HCT116 (cell line): ENCODE measurements around the gene ARHGEF10L. TPM values are rescaled to one million over a fixed set of nuclear protein-coding genes. Genes with fewer than 3 reads are reported as not detected.

ENCODE experiments used
- ATAC-seq: fragments of 200-7000 bp; cut with Tn5 transposase; 2 replicates; pipeline ENCODE4 v1.9.1; 2020; ENCODE audit warnings: mild to moderate bottlenecking, moderate library complexity
- BruUV-seq: library from RNA; stranded (reverse); fragments of 400-500 nt; replicated peaks from 2 replicates; lab custom pipeline; 2021; lab: Mats Ljungman, UMichigan
- CTCF ChIA-PET: fragments of 300-600 bp; sonication (Branson Sonifier 250); formaldehyde crosslinking; loops from one replicate; lab custom pipeline; 2021; ENCODE audit warnings: antibody characterized with exemption; lab: Charles Lee
- POLR2A ChIA-PET: fragments of 300-600, 350-600 bp; sonication (Branson Sonifier 250); formaldehyde crosslinking; loops from one replicate; lab custom pipeline; 2021; ENCODE audit warnings: antibody characterized with exemption; lab: Charles Lee
- RAD21 ChIA-PET, 2 experiments: fragments of 300-600 bp; sonication (Branson Sonifier 250); formaldehyde crosslinking; loops; one replicate each; lab custom pipeline; 2023; ENCODE audit warnings: low total read pairs in 2 of 2; ENCODE audit not compliant: uncharacterized antibody in 2 of 2, unreplicated experiment in 2 of 2, low non-redundant PET in 1 of 2; lab: Charles Lee
- DNase-seq: peaks from one replicate; pipeline ENCODE4 v3.0.0-alpha.2; 2010; ENCODE audit warnings: low read depth, low spot score
- H2AFZ ChIP-seq: fragments of 200-600 bp; shearing (Covaris generic), sonication (generic); 2 replicates; pipeline ENCODE4 v1.6.1; 2017; ENCODE audit warnings: low read depth, mixed run types, mixed read lengths, antibody characterized with exemption, low read length; ENCODE audit not compliant: poor library complexity, severe bottlenecking
- H3K27ac ChIP-seq: 2 replicates; pipeline ENCODE4 v1.5.1; 2012; ENCODE audit warnings: low read depth, low read length
- H3K27me3 ChIP-seq: fragments of 200-600 bp; sonication (generic); 2 replicates; pipeline ENCODE4 v1.6.1; 2016; ENCODE audit warnings: mixed run types, low read length, mixed read lengths; ENCODE audit not compliant: insufficient read depth
- H3K36me3 ChIP-seq, 2 experiments: fragments of 200-500 bp in 1 of 2; fragments of 200-600 bp in 1 of 2; sonication (Bioruptor generic) in 1 of 2; sonication (generic) in 1 of 2; 2 replicates each; pipeline versions ENCODE4 v1.5.1 to v1.6.1; 2014 to 2016; ENCODE audit warnings: low read length in 2 of 2, inconsistent platforms in 1 of 2, mixed read lengths in 1 of 2, mixed run types in 1 of 2; ENCODE audit not compliant: insufficient read depth in 2 of 2, control insufficient read depth in 1 of 2
- H3K4me1 ChIP-seq, 2 experiments: fragments of 200-600 bp in 1 of 2; sonication (generic) in 1 of 2; 2 replicates each; pipeline versions ENCODE4 v1.5.1 to v1.6.1; 2012 to 2017; ENCODE audit warnings: low read length in 2 of 2, inconsistent platforms in 1 of 2, mild to moderate bottlenecking in 1 of 2, mixed read lengths in 1 of 2, mixed run types in 1 of 2, moderate library complexity in 1 of 2; ENCODE audit not compliant: insufficient read depth in 2 of 2, control insufficient read depth in 1 of 2
- H3K4me2 ChIP-seq: fragments of 200-600 bp; sonication (generic); 2 replicates; pipeline ENCODE4 v1.6.1; 2017; ENCODE audit warnings: mixed run types, low read length, mixed read lengths
- H3K4me3 ChIP-seq, 2 experiments: fragments of 200-600 bp in 1 of 2; sonication (generic) in 1 of 2; replicated peaks in 1 of 2; 2 replicates each; pipeline ENCODE4 v1.5.1; 2011 to 2016; ENCODE audit warnings: low read length in 2 of 2, control low read depth in 1 of 2, low read depth in 1 of 2, mild to moderate bottlenecking in 1 of 2, mixed read lengths in 1 of 2, mixed run types in 1 of 2
- H3K79me2 ChIP-seq: fragments of 200-600 bp; sonication (generic); 2 replicates; pipeline ENCODE4 v1.6.1; 2017; ENCODE audit warnings: mild to moderate bottlenecking, mixed run types, low read length, moderate library complexity, mixed read lengths; ENCODE audit not compliant: insufficient read depth
- H3K9ac ChIP-seq: fragments of 200-600 bp; sonication (generic); 2 replicates; pipeline ENCODE4 v1.6.1; 2016; ENCODE audit warnings: low read length, mixed read lengths
- H3K9me2 ChIP-seq: fragments of 200-600 bp; sonication (generic), shearing (Covaris generic); 2 replicates; pipeline ENCODE4 v1.6.1; 2017; ENCODE audit warnings: mixed run types, mild to moderate bottlenecking, moderate library complexity; ENCODE audit not compliant: insufficient read depth
- H3K9me3 ChIP-seq, 2 experiments: fragments of 200-500 bp in 1 of 2; fragments of 200-600 bp in 1 of 2; sonication (Bioruptor generic) in 1 of 2; sonication (generic) in 1 of 2; 2 replicates each; pipeline ENCODE4 v1.6.1; 2014 to 2017; ENCODE audit warnings: low read length in 2 of 2, mixed read lengths in 2 of 2, inconsistent platforms in 1 of 2, low read depth in 1 of 2, mild to moderate bottlenecking in 1 of 2, mixed run types in 1 of 2, moderate library complexity in 1 of 2; ENCODE audit not compliant: control insufficient read depth in 1 of 2, insufficient read depth in 1 of 2
- H4K20me1 ChIP-seq: fragments of 200-600 bp; sonication (generic), shearing (Covaris generic); 2 replicates; pipeline ENCODE4 v1.6.1; 2017; ENCODE audit warnings: mixed run types, mild to moderate bottlenecking, moderate library complexity; ENCODE audit not compliant: insufficient read depth
- EGR1 ChIP-seq: IDR thresholded peaks from 2 replicates; pipeline ENCODE4 v1.6.1; 2012; ENCODE audit warnings: low read depth
- ELF1 ChIP-seq: IDR thresholded peaks from 2 replicates; pipeline ENCODE4 v1.6.1; 2012; ENCODE audit warnings: low read depth, borderline replicate concordance
- EZH2 ChIP-seq: fragments of 200-600 bp; sonication (generic); IDR thresholded peaks from 2 replicates; pipeline ENCODE4 v1.6.1; 2017; ENCODE audit warnings: antibody characterized with exemption, mixed run types
- JUND ChIP-seq: IDR thresholded peaks from 2 replicates; pipeline ENCODE4 v1.6.1; 2012
- POLR2A ChIP-seq: IDR thresholded peaks from 2 replicates; pipeline ENCODE4 v1.7.0; 2011; ENCODE audit warnings: borderline replicate concordance; ENCODE audit not compliant: insufficient read depth, insufficient read length; ENCODE audit errors: extremely low read depth
- POLR2AphosphoS5 ChIP-seq: IDR thresholded peaks from 2 replicates; pipeline ENCODE4 v1.6.1; 2011; ENCODE audit warnings: mild to moderate bottlenecking, low read depth, low read length, moderate library complexity
- RAD21 ChIP-seq: IDR thresholded peaks from 2 replicates; pipeline ENCODE4 v1.6.1; 2012; ENCODE audit warnings: low read depth, mild to moderate bottlenecking
- REST ChIP-seq: IDR thresholded peaks from 2 replicates; pipeline ENCODE4 v1.6.1; 2012; ENCODE audit warnings: low read depth
- SIN3A ChIP-seq: IDR thresholded peaks from 2 replicates; pipeline ENCODE4 v1.6.1; 2012; ENCODE audit warnings: low read depth
- SP1 ChIP-seq: IDR thresholded peaks from 2 replicates; pipeline ENCODE4 v1.6.1; 2012; ENCODE audit warnings: low read depth
- SRF ChIP-seq: IDR thresholded peaks from 2 replicates; pipeline ENCODE4 v1.6.1; 2012; ENCODE audit warnings: low read depth
- TCF7L2 ChIP-seq: IDR thresholded peaks from 2 replicates; pipeline ENCODE4 v1.7.0; 2011; ENCODE audit warnings: borderline replicate concordance, inconsistent platforms; ENCODE audit not compliant: insufficient read depth, insufficient read length; ENCODE audit errors: extremely low read depth
- ZBTB33 ChIP-seq: IDR thresholded peaks from 2 replicates; pipeline ENCODE4 v1.6.1; 2011; ENCODE audit warnings: mild to moderate bottlenecking, low read length, moderate library complexity; ENCODE audit not compliant: insufficient replicate concordance; ENCODE audit errors: extremely low read depth
- ZFX ChIP-seq: fragments of 450-650 bp; IDR thresholded peaks from 2 replicates; pipeline ENCODE4 v1.6.1; 2017
- ZNF274 ChIP-seq: fragments of 200-500 bp; sonication (Bioruptor generic); IDR thresholded peaks from 2 replicates; pipeline ENCODE4 v1.6.1; 2014; ENCODE audit warnings: mild to moderate bottlenecking, low read depth, low read length, inconsistent platforms
- intact Hi-C: fragments of 100-400 bp; cut with micrococcal nuclease; formaldehyde crosslinking; loops from 2 replicates; pipeline ENCODE4 v1.10.0; 2022
- total RNA-seq: library from RNA; stranded (reverse); gene quantifications from one replicate; pipeline ENCODE4 v1.2.1, GENCODE V29; 2021; ENCODE audit not compliant: unreplicated experiment
- TF ChIP-seq, protein P1 (sequence below): IDR thresholded peaks from 2 replicates; pipeline ENCODE4 v1.6.1; 2012

Gene ARHGEF10L
- total RNA-seq, 1 experiment from 2014 or later, result 14.7 TPM

DNA sequence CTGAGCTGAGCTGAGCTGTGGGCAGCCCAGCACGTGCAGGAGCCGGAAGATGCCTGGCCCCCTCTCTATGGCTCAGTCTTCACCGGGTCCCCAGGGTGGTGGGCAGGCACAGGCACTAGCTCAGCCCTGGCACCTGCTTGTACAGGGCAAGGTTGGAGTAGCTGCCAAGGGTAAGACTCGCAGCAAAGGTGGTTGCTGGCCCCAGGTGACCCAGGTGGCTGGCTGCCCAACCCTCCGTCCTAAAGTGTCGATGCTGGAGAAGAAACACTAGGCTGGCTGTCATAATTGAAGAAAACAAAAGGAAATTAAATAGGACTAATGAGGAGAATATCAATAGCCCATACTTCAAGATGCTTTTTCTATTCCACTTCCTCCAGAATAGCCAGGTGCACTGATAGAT is 138.5 kb downstream of the ARHGEF10L start:
- no peaks in the 10 kb centered on the region for H3K9me2 ChIP-seq
- DNase-seq (no peak), ATAC-seq (no peak)
- intact Hi-C loops, result no loop called here
- BruUV-seq, result no TSS peak
- no peak overlapping the region for H3K4me2 ChIP-seq
- no peaks in the 10 kb centered on the region for H3K79me2 ChIP-seq
- H4K20me1 ChIP-seq, result no peaks in the 10 kb centered on the region
- POLR2A ChIA-PET, result no interaction called here
- TF ChIP-seq REST (no peak), SRF (no peak), RAD21 (no peak), SP1 (no peak)
- TF ChIP-seq, protein P1, sequence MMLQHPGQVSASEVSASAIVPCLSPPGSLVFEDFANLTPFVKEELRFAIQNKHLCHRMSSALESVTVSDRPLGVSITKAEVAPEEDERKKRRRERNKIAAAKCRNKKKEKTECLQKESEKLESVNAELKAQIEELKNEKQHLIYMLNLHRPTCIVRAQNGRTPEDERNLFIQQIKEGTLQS, result no peak
- CTCF ChIA-PET, result no interaction called here
- no peaks in the 10 kb centered on the region for H3K4me1 ChIP-seq
- RAD21 ChIA-PET, result no interaction called here
- no peak overlapping the region for H3K27ac ChIP-seq
- no peak overlapping the region for H2AFZ ChIP-seq
- H3K4me3 ChIP-seq, result no peak overlapping the region
- no peaks in the 10 kb centered on the region for H3K9me3 ChIP-seq
- no peak overlapping the region for H3K9ac ChIP-seq
- H3K36me3 ChIP-seq, result no peaks in the 10 kb centered on the region
- H3K27me3 ChIP-seq, result no peaks in the 10 kb centered on the region

DNA sequence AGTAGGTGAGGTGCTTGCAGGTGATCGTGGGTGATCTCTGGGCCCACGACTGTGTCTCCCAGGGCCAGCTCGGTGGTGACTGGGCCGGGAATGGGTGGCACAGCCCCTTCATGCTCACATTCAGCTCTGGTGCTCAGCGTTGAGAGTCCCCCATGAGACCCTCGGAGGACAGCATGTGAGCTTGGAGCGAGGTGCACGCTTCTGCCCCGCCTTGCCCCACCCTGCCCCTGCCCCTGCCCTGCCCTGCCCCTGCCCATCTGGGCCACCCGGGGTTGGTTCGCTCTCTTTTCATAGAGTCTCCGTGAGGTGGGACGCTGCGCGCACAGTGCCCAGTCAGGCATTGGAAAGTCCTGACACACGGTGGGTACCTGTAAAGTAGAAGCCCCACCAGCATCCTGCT is 140.4 kb downstream of the ARHGEF10L start:
- ChIA-PET RAD21 (no interaction called here), CTCF (no interaction called here), POLR2A (interaction anchor here (0.6 kb wide), 1 partner anchor 205 kb away, joined by 3 read pairs; no protein-coding TSS in a partner anchor)
- TF ChIP-seq SP1, result no peak
- no peak for TF ChIP-seq POLR2AphosphoS5
- TF ChIP-seq RAD21, result no peak
- no peak for TF ChIP-seq POLR2A
- TF ChIP-seq EGR1, result no peak
- TF ChIP-seq SIN3A, result no peak
- no peak for TF ChIP-seq ELF1
- no peak for TF ChIP-seq EZH2
- TF ChIP-seq ZNF274, result no peak
- no peak for TF ChIP-seq ZBTB33
- no peak for TF ChIP-seq JUND
- TF ChIP-seq ZFX, result no peak
- TF ChIP-seq TCF7L2, result no peak
- Histone ChIP-seq H3K9ac (no peak overlapping the region), H3K4me2 (no peak overlapping the region), H3K4me3 (no peak overlapping the region), H3K27me3 (no peaks in the 10 kb centered on the region), H3K36me3 (no peaks in the 10 kb centered on the region), H3K4me1 (no peaks in the 10 kb centered on the region), H3K27ac (no peak overlapping the region), H3K9me3 (no peaks in the 10 kb centered on the region), H3K9me2 (no peaks in the 10 kb centered on the region), H2AFZ (no peak overlapping the region), H4K20me1 (no peaks in the 10 kb centered on the region), H3K79me2 (no peaks in the 10 kb centered on the region)
- DNase-seq (no peak), ATAC-seq (no peak)
- intact Hi-C loops, result no loop called here
- BruUV-seq, result no TSS peak
